ENCODE measurements around the gene COL6A1. TPM values are rescaled to one million over a fixed set of nuclear protein-coding genes. Genes with fewer than 3 reads are reported as not detected.
A peak's percentile ranks its signal among the peaks of the same experiment; 100 is the strongest.

COL6A1 gene
- total and polyA plus RNA-seq, 3 experiments from 2014 or later = 1.6 to 13.1 (median 12.1) TPM

DNA sequence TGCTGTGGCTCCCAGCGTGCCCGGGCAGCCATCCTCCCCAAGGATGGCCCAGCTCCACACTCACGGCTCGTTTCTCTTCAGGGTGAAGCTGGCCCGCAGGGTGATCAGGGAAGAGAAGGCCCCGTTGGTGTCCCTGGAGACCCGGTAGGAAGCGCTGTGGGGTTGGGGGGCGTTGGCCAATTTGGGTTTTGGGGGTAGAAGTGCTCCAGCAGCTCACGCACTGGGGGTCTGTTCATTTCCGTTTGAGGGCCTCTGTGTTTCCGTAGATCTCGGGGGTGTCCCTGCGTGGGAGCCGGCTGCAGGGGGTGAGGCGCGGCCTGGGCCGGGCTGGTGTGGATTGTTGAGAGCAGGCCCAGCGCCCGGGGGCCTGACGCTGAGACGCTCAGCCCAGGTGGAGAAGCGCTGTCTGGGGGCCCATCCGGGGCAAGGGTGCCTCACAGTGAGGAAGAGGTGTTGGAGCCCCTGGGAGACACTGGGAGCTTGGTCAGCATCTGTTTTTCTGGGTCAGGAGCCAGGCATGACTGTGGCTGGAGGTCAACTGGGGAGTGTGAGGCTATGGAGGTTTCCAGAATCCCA is 12.6 kb downstream of the COL6A1 start:
- Mint-ChIP-seq H3K27ac (no peak overlapping the region), H3K4me3 (no peak overlapping the region), H3K27me3 (peaks cover 0 to 1% of the 10 kb centered on the region in 2 donors), H3K36me3 (no peaks in the 10 kb centered on the region), H3K4me1 (no peaks in the 10 kb centered on the region), H3K9me3 (no peaks in the 10 kb centered on the region)
- Histone ChIP-seq H3K4me3 (ENCODE audit: low read length) (no peak overlapping the region), H3K36me3 (ENCODE audit: insufficient read depth, low read length) (no peaks in the 10 kb centered on the region), H3K27ac (ENCODE audit: low read depth, low read length) (no peak overlapping the region), H3K27me3 (ENCODE audit: insufficient read depth, low read length, poor library complexity, severe bottlenecking) (no peaks in the 10 kb centered on the region), H3K9me3 (ENCODE audit: low read length) (no peaks in the 10 kb centered on the region), H3K4me1 (ENCODE audit: insufficient read depth, low read length) (no peaks in the 10 kb centered on the region)
- ChIA-PET CTCF (no interaction called here), POLR2A (no interaction called here)
- no peak for DNase-seq

DNA sequence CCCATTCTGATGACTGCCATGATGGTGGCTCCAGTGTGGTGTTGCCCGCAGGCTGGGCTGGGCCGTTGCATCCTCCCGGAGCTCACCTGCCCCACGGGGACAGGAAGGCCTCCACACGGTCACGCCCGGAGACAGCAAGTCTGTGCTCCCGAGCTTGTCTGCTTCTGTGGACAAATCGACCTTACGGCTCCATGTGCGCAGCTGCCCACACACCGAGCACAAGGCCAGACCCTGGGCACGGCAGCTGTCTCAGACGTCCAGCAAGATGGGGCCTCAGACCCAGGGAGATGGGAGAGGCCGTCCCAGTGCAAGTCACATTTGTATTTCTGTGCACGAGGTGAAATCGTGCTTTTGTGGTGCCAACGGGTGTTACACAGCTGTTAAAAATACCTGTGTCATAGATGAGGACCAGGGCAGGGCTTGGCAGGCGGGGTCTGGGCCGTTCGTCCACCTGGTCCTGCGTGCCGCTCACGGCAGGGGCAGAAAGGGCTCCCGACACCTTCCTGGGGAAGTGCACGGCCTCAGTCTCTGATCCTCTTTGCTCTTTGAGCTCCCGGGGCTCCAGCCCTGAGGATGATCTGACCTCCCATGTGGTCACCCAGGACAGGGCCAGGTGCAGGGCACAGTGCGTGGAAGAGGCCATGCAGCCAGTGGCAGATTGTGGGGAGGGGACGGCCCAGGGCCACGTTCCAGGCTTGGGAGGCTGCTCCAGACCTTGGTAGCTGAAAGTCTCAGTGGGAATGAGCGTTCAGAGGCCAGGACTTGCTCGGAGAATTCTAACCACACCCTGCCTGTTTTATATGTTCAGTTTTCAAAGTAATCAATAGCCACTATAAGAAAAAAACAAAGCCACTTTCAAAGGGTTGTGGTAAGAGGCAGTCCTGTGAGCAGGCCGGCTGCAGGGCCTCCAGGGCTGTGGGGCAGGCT is 13.5 kb downstream of the COL6A1 start:
- no peaks in the 10 kb centered on the region for H3K4me1 ChIP-seq (ENCODE audit: insufficient read depth, low read length)
- no peak overlapping the region for H3K27ac ChIP-seq (ENCODE audit: low read depth, low read length)
- no peaks in the 10 kb centered on the region for H3K27me3 ChIP-seq (ENCODE audit: insufficient read depth, low read length, poor library complexity, severe bottlenecking)
- Mint-ChIP-seq H3K4me1 (no peaks in the 10 kb centered on the region), H3K27ac (no peak overlapping the region), H3K4me3 (no peak overlapping the region), H3K36me3 (no peaks in the 10 kb centered on the region), H3K9me3 (no peaks in the 10 kb centered on the region), H3K27me3 (peaks cover 0 to 1% of the 10 kb centered on the region in 2 donors)
- ChIA-PET POLR2A (no interaction called here), CTCF (no interaction called here)
- H3K36me3 ChIP-seq (ENCODE audit: insufficient read depth, low read length) = no peaks in the 10 kb centered on the region
- peak in 1 of 5 donors; percentile 37 for DNase-seq
- no peaks in the 10 kb centered on the region for H3K9me3 ChIP-seq (ENCODE audit: low read length)
- H3K4me3 ChIP-seq (ENCODE audit: low read length) = no peak overlapping the region

DNA sequence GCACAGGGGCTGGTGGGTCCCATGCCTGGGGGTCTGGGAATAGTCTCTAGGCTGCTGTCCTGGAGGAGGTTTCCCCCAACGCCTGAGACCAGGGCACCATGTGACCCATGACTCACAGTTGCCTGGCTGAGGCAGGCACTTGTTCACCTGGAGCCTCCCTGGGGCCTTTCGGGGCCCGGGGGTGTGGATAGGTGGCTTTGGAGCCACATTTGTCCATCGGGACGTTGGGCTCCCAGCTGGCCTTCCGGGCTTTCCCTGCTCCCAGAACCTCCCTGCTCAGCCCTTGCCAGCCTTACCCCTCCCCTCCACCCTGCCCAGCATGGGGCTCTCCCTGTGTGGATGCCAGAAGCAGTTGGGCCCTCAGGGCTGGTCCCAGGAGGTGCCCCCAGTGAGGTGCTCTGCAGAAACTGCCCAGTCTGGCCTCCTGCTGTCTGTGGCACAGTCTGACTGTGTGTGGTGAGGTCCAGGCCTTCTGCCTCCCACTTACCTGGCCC is 14.2 kb downstream of the COL6A1 start:
- DNase-seq = peak in 1 of 5 donors; percentile 26
- Mint-ChIP-seq H3K36me3 (no peaks in the 10 kb centered on the region), H3K4me1 (no peaks in the 10 kb centered on the region), H3K27me3 (peaks cover 0 to 1% of the 10 kb centered on the region in 2 donors), H3K9me3 (no peaks in the 10 kb centered on the region), H3K27ac (peak overlapping the region in 1 of 8 donors; percentile 75), H3K4me3 (no peak overlapping the region)
- Histone ChIP-seq H3K36me3 (ENCODE audit: insufficient read depth, low read length) (no peaks in the 10 kb centered on the region), H3K4me3 (ENCODE audit: low read length) (no peak overlapping the region), H3K9me3 (ENCODE audit: low read length) (no peaks in the 10 kb centered on the region), H3K4me1 (ENCODE audit: insufficient read depth, low read length) (no peaks in the 10 kb centered on the region), H3K27ac (ENCODE audit: low read depth, low read length) (no peak overlapping the region), H3K27me3 (ENCODE audit: insufficient read depth, low read length, poor library complexity, severe bottlenecking) (no peaks in the 10 kb centered on the region)
- CTCF ChIA-PET = no interaction called here
- POLR2A ChIA-PET = no interaction called here

DNA sequence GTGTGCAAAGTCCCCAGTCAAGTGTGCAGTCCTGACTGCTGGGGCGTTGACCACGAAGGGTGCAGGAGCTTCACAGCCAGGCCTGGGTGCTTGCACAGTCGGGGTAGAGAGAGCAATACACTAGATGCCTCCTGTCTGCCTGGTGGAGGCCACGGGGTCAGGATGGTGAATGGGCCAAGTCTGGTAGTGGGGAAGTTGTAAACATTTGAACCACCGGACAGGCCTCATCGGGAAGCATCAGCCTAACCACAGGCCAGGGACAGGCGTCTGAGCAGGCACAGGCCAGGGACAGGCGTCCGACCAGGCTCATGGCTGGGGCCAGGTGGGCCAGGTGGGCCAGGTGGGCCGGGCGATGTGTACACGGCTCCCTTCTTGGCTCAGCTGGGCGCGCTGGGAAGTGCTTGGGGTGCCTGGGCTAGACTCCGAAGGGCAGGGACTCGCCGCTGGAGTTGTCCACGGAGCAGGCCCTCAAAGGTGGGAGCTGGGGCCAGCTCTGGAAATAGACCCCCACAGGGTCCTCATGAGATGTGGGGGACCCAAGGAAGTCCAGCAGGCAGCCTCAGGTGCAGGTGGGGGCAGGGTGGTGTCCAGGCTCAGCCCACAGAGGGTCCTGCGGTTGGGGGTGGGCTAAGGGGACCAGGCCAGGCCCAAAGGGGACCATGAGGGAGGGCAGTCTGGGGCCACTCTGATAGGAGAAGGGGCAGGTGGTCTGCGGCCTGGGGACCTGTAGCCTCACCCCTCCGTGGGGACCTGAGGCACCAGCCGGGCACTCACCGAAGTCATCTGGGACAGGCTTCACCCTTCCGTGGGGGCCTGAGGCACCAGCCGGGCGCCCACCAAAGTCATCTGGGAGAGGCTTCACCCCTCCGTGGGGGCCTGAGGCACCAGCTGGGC is 15.0 kb downstream of the COL6A1 start:
- H3K27ac Mint-ChIP-seq = peak overlapping the region in 1 of 8 donors; percentile 75
- H3K36me3 Mint-ChIP-seq = no peaks in the 10 kb centered on the region
- Histone ChIP-seq H3K36me3 (ENCODE audit: insufficient read depth, low read length) (no peaks in the 10 kb centered on the region), H3K27me3 (ENCODE audit: insufficient read depth, low read length, poor library complexity, severe bottlenecking) (no peaks in the 10 kb centered on the region), H3K27ac (ENCODE audit: low read depth, low read length) (no peak overlapping the region), H3K4me3 (ENCODE audit: low read length) (no peak overlapping the region), H3K9me3 (ENCODE audit: low read length) (no peaks in the 10 kb centered on the region), H3K4me1 (ENCODE audit: insufficient read depth, low read length) (no peaks in the 10 kb centered on the region)
- peaks cover 0 to 1% of the 10 kb centered on the region in 2 donors for H3K27me3 Mint-ChIP-seq
- POLR2A ChIA-PET = no interaction called here
- no peaks in the 10 kb centered on the region for H3K9me3 Mint-ChIP-seq
- H3K4me1 Mint-ChIP-seq = no peaks in the 10 kb centered on the region
- no peak overlapping the region for H3K4me3 Mint-ChIP-seq
- peak in 1 of 5 donors; percentile 43 for DNase-seq
- CTCF ChIA-PET = no interaction called here

DNA sequence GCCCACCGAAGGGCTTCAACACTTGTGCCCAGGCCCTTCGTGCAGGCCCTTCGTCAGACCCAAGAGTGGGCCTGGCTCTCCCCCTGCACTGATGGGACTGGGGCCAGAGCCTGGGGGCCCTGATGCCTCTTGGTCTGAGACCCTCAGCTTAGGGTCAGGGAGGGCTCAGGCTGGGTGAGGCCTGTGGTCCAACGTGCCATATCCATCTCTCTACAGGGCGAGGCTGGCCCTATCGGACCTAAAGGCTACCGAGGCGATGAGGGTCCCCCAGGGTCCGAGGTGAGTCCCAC is 15.6 kb downstream of the COL6A1 start:
- H3K36me3 Mint-ChIP-seq = no peaks in the 10 kb centered on the region
- Histone ChIP-seq H3K4me3 (ENCODE audit: low read length) (no peak overlapping the region), H3K27ac (ENCODE audit: low read depth, low read length) (no peak overlapping the region), H3K4me1 (ENCODE audit: insufficient read depth, low read length) (no peaks in the 10 kb centered on the region), H3K27me3 (ENCODE audit: insufficient read depth, low read length, poor library complexity, severe bottlenecking) (no peaks in the 10 kb centered on the region), H3K9me3 (ENCODE audit: low read length) (no peaks in the 10 kb centered on the region), H3K36me3 (ENCODE audit: insufficient read depth, low read length) (no peaks in the 10 kb centered on the region)
- no peak overlapping the region for H3K4me3 Mint-ChIP-seq
- no peaks in the 10 kb centered on the region for H3K9me3 Mint-ChIP-seq
- no peak for DNase-seq
- no peak overlapping the region for H3K27ac Mint-ChIP-seq
- no peaks in the 10 kb centered on the region for H3K4me1 Mint-ChIP-seq
- H3K27me3 Mint-ChIP-seq = peaks cover 0 to 1% of the 10 kb centered on the region in 2 donors
- ChIA-PET POLR2A (no interaction called here), CTCF (no interaction called here)

DNA sequence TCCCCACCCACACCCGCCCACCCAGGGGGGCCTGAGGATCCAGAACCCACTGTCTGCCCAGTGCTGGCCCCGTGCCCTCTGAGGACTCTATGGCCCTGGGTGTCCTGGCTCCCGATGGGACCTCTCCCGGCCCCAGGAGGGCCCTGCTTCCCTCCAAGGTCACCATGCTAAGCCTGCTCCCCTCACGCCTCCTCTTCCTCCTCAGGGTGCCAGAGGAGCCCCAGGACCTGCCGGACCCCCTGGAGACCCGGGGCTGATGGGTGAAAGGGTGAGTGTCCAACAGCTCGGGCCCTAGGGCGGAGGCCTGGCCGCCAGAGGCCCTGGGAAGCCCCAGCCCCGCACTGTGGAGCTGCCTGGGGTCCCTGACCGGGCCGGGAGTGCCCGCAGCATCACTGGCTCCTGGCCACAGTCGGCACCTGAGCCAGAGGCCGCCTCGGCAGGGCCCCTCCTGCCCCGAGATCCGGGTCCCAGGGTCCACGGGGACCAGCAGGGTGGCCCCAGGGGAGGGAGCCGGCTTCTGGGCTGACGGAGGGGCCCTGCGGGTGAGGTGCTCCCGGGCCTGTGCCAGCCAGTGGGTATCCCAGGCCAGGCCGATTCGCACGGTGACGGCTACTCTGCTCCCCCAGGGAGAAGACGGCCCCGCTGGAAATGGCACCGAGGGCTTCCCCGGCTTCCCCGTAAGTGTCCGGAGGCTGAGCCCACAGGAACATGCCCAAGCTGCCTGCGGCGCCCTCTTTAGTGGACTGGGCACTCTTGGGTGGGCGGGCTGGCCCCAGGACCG is 16.1 kb downstream of the COL6A1 start:
- DNase-seq = peak in 1 of 5 donors; percentile 30

DNA sequence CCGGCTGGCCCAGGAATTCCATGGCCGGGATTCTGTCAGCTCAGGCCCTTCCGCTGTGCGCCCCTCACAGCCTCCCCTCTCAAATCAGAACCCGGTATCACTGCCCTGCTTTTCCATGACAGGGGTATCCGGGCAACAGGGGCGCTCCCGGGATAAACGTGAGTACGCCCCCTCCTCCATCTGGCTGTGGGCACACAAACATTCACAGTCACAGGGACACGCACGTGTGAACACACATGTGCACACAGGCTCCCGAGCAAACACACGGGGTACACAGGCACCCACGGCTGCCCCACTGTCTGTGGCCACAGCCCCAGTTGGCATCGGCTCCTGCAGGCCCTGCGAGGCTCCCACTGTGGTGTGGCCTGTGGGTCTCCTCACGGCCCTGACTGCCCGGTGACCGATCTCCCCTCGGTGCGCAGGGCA is 16.7 kb downstream of the COL6A1 start:
- no peaks in the 10 kb centered on the region for H3K27me3 ChIP-seq (ENCODE audit: insufficient read depth, low read length, poor library complexity, severe bottlenecking)
- no peaks in the 10 kb centered on the region for H3K9me3 ChIP-seq (ENCODE audit: low read length)
- no peak overlapping the region for H3K4me3 ChIP-seq (ENCODE audit: low read length)
- ChIA-PET CTCF (no interaction called here), POLR2A (no interaction called here)
- H3K27ac ChIP-seq (ENCODE audit: low read depth, low read length) = no peak overlapping the region
- H3K27me3 Mint-ChIP-seq = peaks cover 0 to 1% of the 10 kb centered on the region in 2 donors
- no peaks in the 10 kb centered on the region for H3K4me1 Mint-ChIP-seq
- H3K36me3 ChIP-seq (ENCODE audit: insufficient read depth, low read length) = no peaks in the 10 kb centered on the region
- no peaks in the 10 kb centered on the region for H3K9me3 Mint-ChIP-seq
- H3K36me3 Mint-ChIP-seq = no peaks in the 10 kb centered on the region
- H3K4me3 Mint-ChIP-seq = no peak overlapping the region
- H3K4me1 ChIP-seq (ENCODE audit: insufficient read depth, low read length) = no peaks in the 10 kb centered on the region
- peak overlapping the region in 1 of 8 donors; percentile 29 for H3K27ac Mint-ChIP-seq
- DNase-seq = peak in 1 of 5 donors; percentile 33

More for the DNA sequence above, 16.1 kb downstream of the COL6A1 start:
- H3K9me3 ChIP-seq (ENCODE audit: low read length) = no peaks in the 10 kb centered on the region
- no peak overlapping the region for H3K4me3 Mint-ChIP-seq
- H3K4me1 Mint-ChIP-seq = no peaks in the 10 kb centered on the region
- POLR2A ChIA-PET = no interaction called here
- CTCF ChIA-PET = no interaction called here
- no peak overlapping the region for H3K27ac Mint-ChIP-seq
- no peaks in the 10 kb centered on the region for H3K9me3 Mint-ChIP-seq
- no peaks in the 10 kb centered on the region for H3K36me3 ChIP-seq (ENCODE audit: insufficient read depth, low read length)
- no peaks in the 10 kb centered on the region for H3K4me1 ChIP-seq (ENCODE audit: insufficient read depth, low read length)
- no peaks in the 10 kb centered on the region for H3K27me3 ChIP-seq (ENCODE audit: insufficient read depth, low read length, poor library complexity, severe bottlenecking)
- H3K27me3 Mint-ChIP-seq = peaks cover 0 to 1% of the 10 kb centered on the region in 2 donors
- no peaks in the 10 kb centered on the region for H3K36me3 Mint-ChIP-seq
- no peak overlapping the region for H3K4me3 ChIP-seq (ENCODE audit: low read length)
- no peak overlapping the region for H3K27ac ChIP-seq (ENCODE audit: low read depth, low read length)

Data from CD8-positive, alpha-beta memory T cell (primary cell).